Stimulated activated CD8-positive, alpha-beta memory T cell treated with anti-CD3 and anti-CD28 coated beads, Interleukin-7, amount 100 ng/mL, for 48 hours (primary cell): ENCODE measurements around the gene AFF3.

Source experiments
- DNase-seq, 2 donors: peaks; one replicate each; pipeline ENCODE4 v3.0.0-alpha.2; 2020; ENCODE audit warnings: low read depth in 1 of 2; ENCODE audit errors: extremely low read depth in 1 of 2

AFF3 gene

DNA sequence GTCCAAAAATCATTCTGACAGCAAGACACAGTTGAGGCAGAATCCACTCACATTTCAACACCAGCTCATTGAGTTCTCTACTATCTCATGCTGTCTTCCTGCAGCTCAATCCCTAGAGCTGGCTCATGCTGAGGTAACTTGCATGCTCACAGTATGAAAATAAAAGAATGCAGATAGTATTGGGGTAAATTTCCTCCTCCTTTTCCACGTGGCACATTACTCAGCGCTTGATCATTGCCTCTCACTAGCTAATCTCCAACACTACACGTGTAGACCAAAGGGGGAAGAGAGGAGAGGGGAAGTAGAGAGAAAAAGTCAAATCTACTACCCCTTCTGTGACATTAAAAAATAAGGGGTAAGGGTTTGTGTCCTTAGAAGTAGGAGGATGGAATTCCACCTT lies 300.6 kb downstream of the AFF3 start:
- no peak for DNase-seq

DNA sequence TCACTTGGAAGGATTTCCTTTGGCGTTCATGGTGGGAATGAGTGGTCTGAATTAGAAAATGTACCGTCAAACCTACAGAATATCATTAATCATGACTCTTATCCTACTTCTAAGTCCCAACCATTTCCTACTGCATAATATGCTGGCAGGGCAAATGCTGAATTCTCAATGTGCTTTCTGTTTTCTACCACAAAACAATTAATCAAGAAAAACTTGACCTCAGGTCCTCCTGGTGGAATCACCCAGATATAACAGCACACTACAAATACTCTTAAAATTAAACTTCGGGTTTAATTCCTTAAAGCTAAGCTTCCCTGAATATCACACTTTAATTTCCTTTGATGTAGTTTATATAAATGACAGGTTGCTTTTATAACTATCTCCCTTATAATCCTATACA lies 301.6 kb downstream of the AFF3 start:
- no peak for DNase-seq

DNA sequence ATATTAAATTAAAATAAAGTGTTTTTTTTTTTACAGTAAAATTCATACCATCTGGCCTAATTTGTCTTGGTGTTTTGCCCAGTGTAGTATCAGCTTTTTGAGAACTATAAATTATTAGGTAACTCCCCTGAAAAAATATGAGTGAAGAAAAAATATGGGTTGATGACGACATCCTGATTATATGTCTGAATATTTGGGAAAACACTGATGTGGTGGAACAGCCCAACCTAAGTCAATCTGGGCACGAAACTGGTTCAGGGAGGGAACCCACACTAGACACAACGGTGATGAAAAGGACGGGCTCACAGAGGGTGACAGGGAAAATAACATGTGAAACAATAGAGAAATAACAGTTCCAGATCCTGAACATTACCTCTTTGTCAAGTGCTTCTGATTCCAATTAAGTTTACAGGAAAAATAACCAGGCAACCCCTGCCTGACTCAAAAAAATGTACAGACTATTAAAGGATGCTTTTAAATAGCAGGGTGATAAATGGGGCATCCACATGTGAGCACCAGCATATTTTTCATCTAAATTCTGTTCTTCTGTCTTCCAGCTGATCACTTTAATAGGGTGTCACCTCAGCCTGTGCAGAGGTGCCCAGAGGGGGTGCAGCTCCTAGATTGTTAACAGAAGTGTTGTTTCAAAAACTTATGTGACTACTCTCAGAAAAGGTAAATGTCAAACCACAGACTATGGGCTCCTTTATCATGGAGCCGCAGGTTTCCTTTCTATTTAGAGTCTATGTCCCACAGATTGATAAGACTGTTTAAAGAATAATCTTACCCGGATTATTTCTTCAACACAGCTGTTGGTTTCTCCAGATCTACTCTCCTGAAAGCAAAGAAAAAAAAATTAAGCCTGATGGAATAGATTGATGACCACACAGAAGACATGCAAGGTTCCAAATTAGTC lies 305.4 kb downstream of the AFF3 start:
- DNase-seq = no peak

DNA sequence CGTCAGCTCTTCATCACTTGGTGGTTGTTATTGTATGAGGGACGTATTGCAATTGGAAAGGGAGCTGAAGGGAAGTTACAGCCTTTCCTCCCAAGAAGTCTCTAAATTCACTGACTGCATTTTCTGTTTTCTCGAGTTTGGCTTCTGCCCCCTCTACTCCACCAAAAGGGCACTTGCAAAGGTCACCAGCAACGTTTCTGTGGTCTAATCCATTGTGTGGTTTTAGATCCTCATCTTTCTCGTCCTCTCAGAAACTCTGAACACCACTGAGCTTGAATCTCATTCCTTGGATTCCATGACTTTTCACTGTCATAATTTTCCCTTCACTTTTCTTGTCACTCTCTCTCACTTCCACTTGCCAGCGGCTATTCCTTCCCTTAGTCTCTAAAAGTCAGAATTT lies 308.0 kb downstream of the AFF3 start:
- DNase-seq = no peak

DNA sequence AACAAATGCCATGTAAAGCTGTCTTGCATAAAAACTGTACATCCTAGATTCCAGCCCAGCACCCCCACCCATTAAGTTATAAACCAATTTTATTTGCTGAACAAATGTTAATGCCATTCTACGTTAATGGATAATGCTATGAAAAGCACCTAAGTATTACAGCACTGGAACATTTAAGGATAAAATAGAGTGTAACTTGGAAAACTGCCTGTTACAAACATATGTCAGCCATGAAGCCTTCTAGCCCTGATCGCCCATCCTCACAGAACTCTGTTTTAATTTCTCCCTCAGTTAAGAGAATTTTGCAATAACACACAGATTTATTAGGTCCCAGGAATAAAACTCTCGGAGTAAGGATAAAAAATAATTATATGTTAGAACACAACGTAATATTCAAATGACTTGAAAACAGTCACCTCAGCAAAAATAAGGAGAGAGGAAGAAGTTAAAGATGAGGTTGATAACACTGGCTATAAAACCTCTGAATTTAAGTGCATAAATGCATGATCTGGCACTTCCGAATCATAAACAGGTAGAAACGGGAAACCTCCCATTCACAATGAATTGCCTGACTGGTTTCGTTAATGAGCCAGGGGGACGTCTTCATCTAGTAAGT lies 308.7 kb downstream of the AFF3 start:
- DNase-seq = no peak

DNA sequence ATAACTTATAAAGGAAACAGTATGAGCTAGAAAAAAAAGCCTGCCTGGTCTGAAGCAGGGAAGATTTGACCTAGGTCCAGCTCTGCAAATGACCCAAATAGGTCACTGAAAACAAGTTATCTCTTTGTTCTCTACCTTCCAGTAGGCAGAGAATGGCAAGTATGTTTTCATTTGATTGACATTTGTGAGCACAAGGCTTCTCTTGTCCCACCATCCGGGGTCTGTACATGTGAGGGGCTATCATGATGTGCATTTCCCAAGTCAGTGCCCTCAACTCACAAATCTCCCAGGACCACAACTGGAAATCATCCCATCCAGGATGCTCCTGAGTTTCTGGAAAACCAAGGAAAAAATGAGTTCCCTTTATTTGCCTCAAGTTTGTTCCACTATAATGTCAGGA lies 309.5 kb downstream of the AFF3 start:
- DNase-seq = no peak

DNA sequence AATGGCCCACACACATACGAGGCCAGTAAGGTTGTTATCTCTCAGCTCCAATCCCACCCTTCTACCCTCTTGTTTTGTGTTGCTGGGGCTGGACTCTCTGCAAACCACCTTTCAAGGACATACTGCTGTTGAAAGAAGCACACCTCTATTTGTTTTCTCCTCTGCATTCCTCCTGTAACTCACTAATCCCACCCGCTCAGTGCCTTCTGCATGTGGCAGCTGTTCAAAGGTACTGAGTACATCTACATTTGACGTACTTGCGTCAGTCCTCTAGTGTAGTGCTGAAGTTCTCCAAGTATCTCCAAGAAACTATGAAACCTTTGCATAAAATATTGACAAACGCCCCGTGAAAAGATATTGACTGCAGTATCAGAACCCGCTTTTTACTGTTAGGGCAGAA lies 310.6 kb downstream of the AFF3 start:
- no peak for DNase-seq

DNA sequence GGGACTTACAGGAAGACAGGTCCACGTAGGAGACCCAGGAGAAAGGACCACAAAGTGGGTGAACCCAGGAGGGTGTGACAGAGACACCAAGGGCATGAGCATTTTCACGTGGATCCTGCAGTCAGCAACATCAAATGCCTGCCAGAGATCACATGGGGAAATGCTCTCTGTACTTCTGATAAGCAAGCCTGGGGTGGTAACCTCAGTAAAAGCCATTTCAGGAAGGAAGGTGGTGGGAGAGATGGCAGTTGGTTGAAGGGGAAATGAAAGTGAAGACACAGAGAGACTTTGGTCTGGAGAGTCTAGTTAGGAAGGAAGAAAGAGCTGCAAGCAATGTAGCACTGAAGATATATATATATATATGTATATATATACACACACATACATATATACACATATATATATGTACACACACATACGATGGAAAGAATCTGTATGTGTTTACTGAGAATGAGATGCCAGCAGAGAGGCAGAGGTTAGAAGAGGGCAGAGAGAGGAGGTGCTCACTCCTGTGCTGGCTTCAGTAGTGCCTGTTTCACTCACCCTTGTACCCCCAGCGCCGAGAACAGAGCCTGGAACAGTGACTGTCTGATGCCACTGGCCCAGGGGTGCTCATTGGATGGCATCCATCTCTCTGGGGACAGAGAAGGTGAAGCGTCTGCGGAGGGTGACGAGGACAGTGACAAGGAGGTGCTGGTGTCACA lies 314.9 kb downstream of the AFF3 start:
- DNase-seq = no peak

DNA sequence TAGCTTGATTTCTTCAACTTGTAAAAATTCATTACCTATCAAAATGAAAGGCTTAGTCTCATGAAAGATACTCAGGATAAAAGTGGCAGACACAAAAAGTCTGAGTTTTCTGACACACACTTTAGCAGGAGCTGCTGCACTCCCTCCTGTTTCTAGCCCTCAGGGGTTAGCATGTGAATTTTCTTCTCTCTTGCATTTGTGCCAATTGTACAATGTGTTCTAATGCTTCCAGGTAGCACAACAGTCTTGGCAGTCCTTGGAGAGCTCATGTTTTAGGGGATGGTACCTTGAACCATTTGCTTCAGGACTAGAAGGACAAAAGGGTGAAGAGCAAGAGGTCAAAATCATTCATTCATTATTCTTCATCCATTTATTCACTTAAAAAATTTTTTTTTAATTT lies 316.8 kb downstream of the AFF3 start:
- DNase-seq = no peak

DNA sequence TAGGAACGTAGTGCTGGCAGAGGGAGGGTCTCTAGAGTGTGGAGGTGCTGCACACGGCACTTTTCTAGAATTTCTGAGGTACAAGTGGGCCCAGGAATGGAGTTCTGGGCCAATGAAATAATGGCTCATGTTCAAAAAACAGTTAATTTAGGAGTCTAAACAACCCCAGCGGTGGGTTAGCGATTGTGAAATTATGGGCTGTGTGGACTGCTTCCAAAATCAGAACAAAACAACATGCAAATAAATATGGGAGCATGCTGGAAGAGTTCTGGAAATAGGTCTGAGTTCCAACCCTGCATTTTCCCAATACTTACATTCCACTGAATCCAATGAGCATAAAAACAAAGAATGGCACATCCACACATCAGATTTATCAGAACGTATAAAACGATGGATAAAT lies 317.6 kb downstream of the AFF3 start:
- DNase-seq = no peak

DNA sequence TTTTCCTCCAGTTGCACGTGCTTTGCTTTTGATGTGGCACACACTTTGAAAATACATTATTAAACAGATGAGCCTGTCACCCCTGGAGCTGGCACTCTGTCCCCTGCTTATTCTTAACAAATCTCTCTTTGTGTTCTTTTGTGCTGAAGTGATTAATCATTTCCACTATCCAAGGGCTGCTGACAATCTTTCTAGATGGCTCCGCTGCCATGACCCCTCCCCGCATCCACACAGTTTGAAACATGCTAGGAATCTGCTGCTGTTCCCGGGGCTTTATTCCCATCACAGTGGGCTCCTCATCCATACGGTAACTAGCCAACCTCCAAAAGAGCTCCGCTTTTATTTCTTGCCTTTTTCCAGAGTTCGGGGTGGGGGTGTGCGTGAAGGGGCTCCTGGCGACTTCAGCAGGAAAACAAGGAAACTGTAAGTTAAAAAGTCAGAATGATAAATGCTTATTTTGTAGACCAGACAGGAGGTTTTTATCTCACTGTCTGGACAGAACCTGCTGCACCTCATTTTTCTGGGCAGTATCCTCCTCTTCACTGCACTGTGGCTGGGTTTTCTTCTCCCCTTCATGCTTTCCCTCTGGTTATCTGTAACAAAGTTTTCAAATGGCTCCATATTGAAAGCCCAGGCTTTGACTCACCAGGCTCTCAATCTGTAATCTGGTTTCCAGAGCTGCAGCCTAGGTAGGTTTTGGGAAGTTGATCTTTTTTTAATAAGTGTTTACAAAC lies 319.7 kb downstream of the AFF3 start:
- no peak for DNase-seq

DNA sequence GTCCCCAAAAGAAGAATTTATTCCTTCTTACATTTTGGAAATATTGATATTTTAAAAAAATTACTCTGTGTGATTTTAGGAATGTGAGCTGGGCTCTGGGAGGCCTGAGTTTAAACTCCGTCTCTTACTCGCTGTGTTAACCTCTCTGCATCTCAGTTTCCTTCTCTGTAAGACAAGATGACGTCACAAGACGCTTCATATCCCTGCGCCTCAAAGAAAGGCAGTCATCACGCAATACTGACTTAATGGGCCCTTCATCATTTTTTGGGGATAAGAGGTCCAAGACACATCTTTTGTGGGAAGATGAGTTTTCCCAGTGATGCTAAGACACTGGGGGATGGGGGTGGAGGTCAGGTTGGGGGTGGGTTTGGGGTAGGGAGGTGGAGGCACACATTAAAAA lies 320.4 kb downstream of the AFF3 start:
- no peak for DNase-seq

DNA sequence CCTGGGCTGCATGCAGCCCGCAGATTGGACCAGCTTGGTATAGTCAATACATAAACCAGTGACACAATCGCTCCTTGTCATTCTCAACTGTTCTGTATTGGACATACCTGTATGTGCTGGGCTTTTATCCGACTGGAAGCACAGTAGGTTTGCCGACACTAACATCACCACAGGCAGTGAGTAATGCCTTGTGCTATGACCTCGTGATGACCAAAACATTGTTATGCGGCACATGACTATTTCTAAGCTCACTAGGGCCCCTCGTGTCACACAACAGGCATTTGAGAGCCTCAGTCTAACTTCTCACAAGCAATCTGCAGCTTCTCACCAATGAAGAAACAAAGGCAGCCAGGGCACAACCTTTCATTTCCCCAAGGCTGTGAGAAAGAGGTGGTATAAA lies 320.8 kb downstream of the AFF3 start:
- no peak for DNase-seq

DNA sequence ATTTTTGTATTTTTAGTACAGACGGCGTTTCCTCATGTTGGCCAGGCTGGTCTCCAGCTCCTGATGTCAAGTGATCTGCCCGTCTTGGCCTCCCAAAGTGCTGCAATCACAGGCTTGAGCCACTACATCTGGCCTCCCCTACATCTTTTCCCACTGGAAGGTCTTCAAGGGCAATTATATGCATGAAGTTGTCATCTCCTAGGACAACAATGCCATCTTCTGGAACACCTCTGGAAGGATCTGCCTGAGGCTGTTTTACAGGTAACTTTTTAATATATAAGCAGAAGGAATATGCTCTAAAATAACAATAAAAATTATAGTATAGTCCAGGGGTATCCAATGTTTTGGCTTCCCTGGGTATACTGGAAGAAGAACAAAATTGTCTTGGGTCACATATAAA lies 321.4 kb downstream of the AFF3 start:
- DNase-seq = no peak

DNA sequence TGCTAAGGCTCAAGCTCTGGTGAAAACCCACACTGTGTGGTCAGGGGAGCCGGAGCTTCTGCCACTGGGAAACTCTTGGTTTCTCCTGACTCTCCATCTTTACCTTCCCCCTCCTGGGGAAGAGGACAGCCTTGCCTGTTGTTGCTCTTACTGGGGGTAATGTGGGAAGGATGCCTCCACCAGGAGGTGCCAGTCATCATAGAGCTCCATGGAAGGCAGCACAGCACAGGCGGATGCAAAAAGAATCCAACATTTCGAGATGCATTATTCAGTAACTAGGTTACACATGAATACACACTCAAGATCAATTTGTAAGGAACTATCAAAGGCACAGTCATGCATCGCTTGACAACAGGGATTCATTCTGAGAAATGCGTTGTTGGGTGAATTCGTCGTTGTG lies 322.6 kb downstream of the AFF3 start:
- no peak for DNase-seq

DNA sequence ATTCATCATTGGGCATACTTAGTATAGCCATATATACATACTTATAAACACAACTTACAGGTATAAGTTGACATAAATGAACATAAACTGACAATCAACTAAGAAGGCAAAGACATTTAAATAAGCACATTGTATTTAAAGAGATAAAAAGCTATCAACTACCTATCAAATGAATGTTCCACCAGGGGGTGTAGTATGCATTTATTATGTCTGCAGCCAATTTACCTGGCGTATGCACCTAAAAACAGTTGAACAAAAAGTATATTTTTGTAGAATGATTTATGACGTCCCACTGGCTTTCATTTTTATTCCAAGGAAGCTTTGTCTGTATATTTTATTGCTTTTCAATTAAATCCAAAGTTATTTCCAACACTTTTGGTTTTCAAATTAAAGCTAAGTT lies 323.5 kb downstream of the AFF3 start:
- no peak for DNase-seq

DNA sequence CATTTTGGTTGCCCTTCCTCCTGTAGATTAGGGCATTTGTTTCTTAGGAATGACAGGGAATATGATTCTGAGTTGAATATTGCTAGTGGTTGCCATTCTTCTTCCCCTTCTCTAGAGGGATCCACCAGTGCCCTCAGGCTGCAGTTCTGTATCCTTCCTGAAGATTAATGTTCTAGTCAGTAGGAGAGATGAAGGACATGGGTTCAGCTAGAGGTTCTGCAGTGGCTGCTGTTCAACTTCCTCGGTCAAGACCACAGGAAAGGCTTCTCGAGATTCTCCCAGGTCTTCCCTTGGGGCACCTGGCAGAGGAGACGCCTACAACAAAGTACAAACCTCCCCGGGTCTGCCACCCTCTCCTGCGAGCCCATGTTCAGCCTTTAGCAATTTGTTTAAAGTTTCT lies 325.5 kb downstream of the AFF3 start:
- DNase-seq = no peak

DNA sequence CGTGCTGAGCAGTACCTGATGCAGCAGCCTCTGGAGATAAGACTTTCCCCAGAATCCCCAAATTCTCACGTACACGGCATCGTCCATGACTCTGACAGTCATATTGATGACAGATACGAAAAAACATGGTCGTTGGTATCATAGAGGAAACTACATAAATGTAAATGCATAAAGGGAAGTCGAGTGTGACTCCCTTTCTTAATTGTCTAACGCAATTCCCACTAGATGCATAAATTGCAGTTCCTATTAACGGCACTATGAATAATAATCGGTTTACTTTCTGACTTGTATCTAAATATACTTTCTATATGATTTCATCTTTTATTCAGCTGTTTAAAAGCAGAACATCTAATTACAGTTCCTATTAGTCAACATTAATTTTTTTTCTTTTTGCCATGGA lies 330.0 kb downstream of the AFF3 start:
- DNase-seq = no peak

DNA sequence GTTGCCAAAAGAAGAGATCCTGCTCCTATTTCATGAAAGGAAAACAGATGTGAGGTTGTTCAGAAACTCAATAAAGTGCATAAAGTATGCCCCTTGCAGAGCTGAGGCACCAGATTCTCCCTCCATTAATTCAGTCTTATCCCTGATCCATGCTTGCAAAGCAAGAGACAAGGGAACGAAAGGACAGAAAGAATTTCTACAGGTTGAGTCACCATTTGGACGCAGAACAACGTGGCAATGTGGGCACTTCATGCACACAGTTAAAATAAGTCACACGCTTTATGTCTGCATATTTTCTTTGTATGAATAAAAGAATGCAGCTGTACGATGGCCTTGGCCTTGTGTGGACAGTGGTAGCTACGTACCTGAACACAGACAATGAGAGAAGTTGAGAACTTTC lies 330.8 kb downstream of the AFF3 start:
- DNase-seq = no peak

DNA sequence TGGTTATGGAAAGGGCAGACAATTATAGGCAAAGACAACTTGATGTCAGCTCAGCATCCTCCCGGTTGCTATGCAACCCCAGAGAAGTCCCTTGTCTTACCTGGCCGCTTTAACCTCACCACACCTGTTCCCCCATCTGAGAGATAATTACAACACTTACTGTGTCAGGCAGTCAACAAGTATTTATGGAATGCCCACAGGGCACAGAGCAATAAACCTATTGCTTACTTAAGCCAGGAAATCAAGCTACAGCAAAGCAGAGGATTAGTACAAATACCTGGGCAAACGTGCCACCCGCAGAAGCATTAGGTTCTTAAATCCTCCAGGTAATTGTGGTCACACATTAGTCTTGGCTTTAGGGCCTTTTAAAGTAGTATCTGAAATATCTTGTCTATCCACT lies 332.2 kb downstream of the AFF3 start:
- DNase-seq = no peak

DNA sequence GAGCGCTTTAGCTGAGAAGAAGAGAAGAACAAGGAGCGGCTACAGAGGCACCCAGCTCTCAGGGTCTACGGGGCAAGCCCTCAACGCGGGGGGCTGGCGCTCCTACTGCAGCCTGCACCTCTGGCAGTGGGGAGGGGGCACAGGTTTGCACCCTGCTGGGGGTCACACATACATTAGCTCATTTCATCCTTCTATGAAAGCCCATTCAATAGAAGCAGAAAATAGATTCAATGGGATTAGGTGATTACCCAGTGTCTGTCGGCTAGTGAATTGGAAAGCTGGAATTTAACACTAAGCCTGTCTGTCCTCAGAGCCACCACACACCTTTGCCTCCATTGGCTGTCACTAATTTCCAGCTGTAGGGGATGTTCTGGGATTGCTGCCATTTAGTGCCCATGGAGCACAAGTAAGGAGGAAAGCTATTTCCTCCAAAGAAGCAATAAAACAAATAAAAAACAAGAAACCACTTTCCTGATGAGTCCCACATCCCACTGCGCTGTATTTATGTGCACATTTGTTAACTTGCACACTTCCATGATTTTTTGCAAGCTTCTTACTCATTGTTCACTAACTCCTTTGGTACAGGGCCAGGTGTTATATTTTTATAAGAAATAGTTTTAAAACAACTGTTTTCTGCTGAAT lies 333.0 kb downstream of the AFF3 start:
- no peak for DNase-seq
